B cell (primary cell): ENCODE data around the gene PCAT7. TPM values are rescaled to one million over a fixed set of nuclear protein-coding genes. Genes with fewer than 3 reads are reported as not detected.

ENCODE experiments used
- ATAC-seq: fragments of 200-7000 bp; cut with Tn5 transposase; one replicate; pipeline ENCODE4 v1.10.0; 2021; ENCODE audit warnings: low read depth, mild to moderate bottlenecking, moderate number of reproducible peaks, moderate library complexity
- CTCF ChIA-PET: fragments of 350-600 bp; sonication (Branson Sonifier 250); formaldehyde crosslinking; loops from one replicate; lab custom pipeline; 2021; ENCODE audit warnings: antibody characterized with exemption, inconsistent platforms; lab: Charles Lee
- POLR2A ChIA-PET: fragments of 350-600 bp; sonication (Branson Sonifier 250); formaldehyde crosslinking; loops from one replicate; lab custom pipeline; 2021; ENCODE audit warnings: antibody characterized with exemption; lab: Charles Lee
- DNase-seq: peaks from one replicate; pipeline ENCODE4 v3.0.0; 2013
- H2AFZ ChIP-seq: 2 replicates; pipeline ENCODE4 v1.6.1; 2012; ENCODE audit warnings: mild to moderate bottlenecking, low read depth, low read length; ENCODE audit not compliant: insufficient read depth, poor library complexity, severe bottlenecking
- H3K27ac ChIP-seq, 2 donors: 1 replicate in 1 of 2; 2 replicates in 1 of 2; pipeline ENCODE4 v1.5.1; 2012 to 2013; ENCODE audit warnings: low read length in 2 of 2, mild to moderate bottlenecking in 2 of 2, moderate library complexity in 1 of 2
- H3K27me3 ChIP-seq, 4 experiments: fragments of 200-600 bp in 1 of 4; sonication (generic) in 1 of 4; replicated peaks in 1 of 4; 1 replicate in 2 of 4; 2 replicates in 2 of 4; pipeline versions ENCODE4 v1.6.1 to v1.7.0; 2013 to 2016; ENCODE audit warnings: low read length in 3 of 4, mild to moderate bottlenecking in 2 of 4, mixed read lengths in 1 of 4, moderate library complexity in 1 of 4; ENCODE audit not compliant: insufficient read depth in 4 of 4, control insufficient read depth in 3 of 4; ENCODE audit errors: control extremely low read depth in 1 of 4
- H3K36me3 ChIP-seq, 2 experiments: replicated peaks in 1 of 2; 1 replicate in 1 of 2; 2 replicates in 1 of 2; pipeline versions ENCODE4 v1.6.1 to v1.7.1; 2013; ENCODE audit warnings: low read length in 1 of 2; ENCODE audit not compliant: insufficient read depth in 2 of 2, control insufficient read depth in 1 of 2; ENCODE audit errors: control extremely low read depth in 1 of 2, extremely low read depth in 1 of 2
- H3K4me1 ChIP-seq, 2 donors: fragments of 200-600 bp in 1 of 2; sonication (generic) in 1 of 2; 1 replicate in 1 of 2; 2 replicates in 1 of 2; pipeline versions ENCODE4 v1.5.1 to v1.6.1; 2013 to 2017; ENCODE audit warnings: low read length in 2 of 2; ENCODE audit not compliant: control insufficient read depth in 2 of 2, insufficient read depth in 2 of 2
- H3K4me2 ChIP-seq: replicated peaks from 2 replicates; pipeline ENCODE3; 2012; ENCODE audit warnings: mild to moderate bottlenecking, low read depth, low read length; ENCODE audit not compliant: poor library complexity, severe bottlenecking
- H3K4me3 ChIP-seq, 5 experiments: fragments of 200-600 bp in 1 of 5; sonication (generic) in 1 of 5; 1 replicate in 3 of 5; 2 replicates in 2 of 5; pipeline versions ENCODE4 v1.5.1 to v1.7.0; 2011 to 2016; ENCODE audit warnings: low read length in 4 of 5, mild to moderate bottlenecking in 4 of 5, low read depth in 2 of 5, control low read depth in 1 of 5, moderate library complexity in 1 of 5; ENCODE audit not compliant: insufficient read depth in 1 of 5; ENCODE audit errors: control extremely low read depth in 1 of 5, extremely low read depth in 1 of 5
- H3K79me2 ChIP-seq: fragments of 200-600 bp; sonication (generic); one replicate; pipeline ENCODE4 v1.6.0; 2016; ENCODE audit warnings: low read length; ENCODE audit not compliant: control insufficient read depth, insufficient read depth
- H3K9ac ChIP-seq: fragments of 200-600 bp; sonication (generic); 2 replicates; pipeline ENCODE4 v1.6.1; 2017; ENCODE audit warnings: mild to moderate bottlenecking, low read length, moderate library complexity
- H3K9me3 ChIP-seq, 3 donors: one replicate each; pipeline versions ENCODE4 v1.6.1 to v1.7.1; 2013; ENCODE audit warnings: low read length in 2 of 3; ENCODE audit not compliant: control insufficient read depth in 2 of 3, insufficient read depth in 1 of 3; ENCODE audit errors: control extremely low read depth in 1 of 3
- H4K20me1 ChIP-seq: 2 replicates; pipeline ENCODE4 v1.6.0; 2012; ENCODE audit warnings: mild to moderate bottlenecking, low read length; ENCODE audit not compliant: insufficient read depth, control insufficient read depth, poor library complexity, severe bottlenecking
- H3K27ac Mint-ChIP-seq: one replicate; pipeline ENCODE4 v1.8.0; 2021; ENCODE audit warnings: mixed read lengths
- H3K27me3 Mint-ChIP-seq: one replicate; pipeline ENCODE4 v1.8.0; 2021; ENCODE audit warnings: mixed read lengths
- H3K4me1 Mint-ChIP-seq: one replicate; pipeline ENCODE4 v1.8.0; 2021; ENCODE audit warnings: mixed read lengths
- H3K4me3 Mint-ChIP-seq: one replicate; pipeline ENCODE4 v1.8.0; 2021; ENCODE audit warnings: mixed read lengths
- H3K9me3 Mint-ChIP-seq: one replicate; pipeline ENCODE4 v1.8.0; 2022; ENCODE audit warnings: mixed read lengths; ENCODE audit not compliant: insufficient read depth
- CTCF ChIP-seq: fragments of 200-600 bp; IDR thresholded peaks from one replicate; pipeline ENCODE4 v1.8.0; 2022; ENCODE audit warnings: antibody characterized with exemption, mild to moderate bottlenecking
- EZH2 ChIP-seq: IDR thresholded peaks from 2 replicates; pipeline ENCODE4 v1.6.1; 2012; ENCODE audit warnings: borderline replicate concordance, low read depth, mild to moderate bottlenecking, moderate library complexity, low read length; ENCODE audit not compliant: insufficient read depth, poor library complexity, severe bottlenecking
- WGBS: methylation state at CpG from one replicate; pipeline ENCODE4 v1.1.5; 2013; ENCODE audit warnings: missing lambda C conversion rate; ENCODE audit not compliant: insufficient coverage; 5-methylcytosine and 5-hydroxymethylcytosine counted together
- intact Hi-C: fragments of 100-400 bp; cut with micrococcal nuclease; formaldehyde crosslinking; loops from one replicate; pipeline ENCODE4 v1.10.0; 2022
- polyA plus RNA-seq: library from polyadenylated mRNA; depleted of rRNA; stranded (reverse); fragments of >200 nt; gene quantifications from 2 replicates; pipeline ENCODE4 v1.2.3, GENCODE V29; 2012
- total RNA-seq, 2 donors: library from RNA; stranded (reverse); fragments of 120-200 nt in 1 of 2; gene quantifications; 1 replicate in 1 of 2; 2 replicates in 1 of 2; pipeline versions ENCODE4 v1.2.3 to v1.2.4, GENCODE V29; 2013 to 2022

PCAT7 gene
- total and polyA plus RNA-seq, 2 donors (not counting 1 experiment from before 2014, with no cell fraction given), result not detected

GRCh38 chr9:94526271-94526670 lies 28.6 kb upstream of the PCAT7 start:
- no peak for DNase-seq
- Histone ChIP-seq H3K36me3 (no peaks in the 10 kb centered on the region), H3K4me1 (no peaks in the 10 kb centered on the region), H3K4me3 (no peak overlapping the region), H3K79me2 (no peaks in the 10 kb centered on the region), H3K9me3 (no peaks in the 10 kb centered on the region), H3K4me2 (no peak overlapping the region), H3K27me3 (no peaks in the 10 kb centered on the region), H4K20me1 (no peaks in the 10 kb centered on the region), H3K27ac (no peak overlapping the region), H2AFZ (no peak overlapping the region), H3K9ac (no peak overlapping the region)
- no CpG with 5 or more reads among the region's 1 CpG for WGBS
- no peak for ATAC-seq
- Mint-ChIP-seq H3K27me3 (peaks cover 14% of the 10 kb centered on the region), H3K4me1 (peaks cover 1% of the 10 kb centered on the region), H3K27ac (no peak overlapping the region), H3K4me3 (no peak overlapping the region), H3K9me3 (peaks cover 2% of the 10 kb centered on the region)
- CTCF ChIA-PET, result no interaction called here
- POLR2A ChIA-PET, result no interaction called here
- TF ChIP-seq CTCF (no peak), EZH2 (no peak)
- intact Hi-C loops, result no loop called here

GRCh38 chr9:94526951-94527350 lies 27.9 kb upstream of the PCAT7 start:
- ATAC-seq (no peak), DNase-seq (no peak)
- no peaks in the 10 kb centered on the region for H3K4me1 ChIP-seq
- no peak for TF ChIP-seq EZH2
- TF ChIP-seq CTCF, result no peak
- ChIA-PET POLR2A (no interaction called here), CTCF (no interaction called here)
- WGBS, result no CpG with 5 or more reads among the region's 1 CpG
- H3K9me3 Mint-ChIP-seq, result peaks cover 2% of the 10 kb centered on the region
- H3K79me2 ChIP-seq, result no peaks in the 10 kb centered on the region
- no peak overlapping the region for H3K4me2 ChIP-seq
- no peaks in the 10 kb centered on the region for H3K9me3 ChIP-seq
- peaks cover 1% of the 10 kb centered on the region for H3K4me1 Mint-ChIP-seq
- H3K27ac Mint-ChIP-seq, result no peak overlapping the region
- no peak overlapping the region for H3K9ac ChIP-seq
- no peak overlapping the region for H3K4me3 Mint-ChIP-seq
- H3K4me3 ChIP-seq, result no peak overlapping the region
- intact Hi-C loops, result no loop called here
- H4K20me1 ChIP-seq, result no peaks in the 10 kb centered on the region
- H3K27me3 Mint-ChIP-seq, result peaks cover 14% of the 10 kb centered on the region
- H3K27me3 ChIP-seq, result no peaks in the 10 kb centered on the region
- H3K27ac ChIP-seq, result no peak overlapping the region
- no peak overlapping the region for H2AFZ ChIP-seq
- no peaks in the 10 kb centered on the region for H3K36me3 ChIP-seq
